ENCODE data around the gene FAM234B.

Gene FAM234B, protein sequence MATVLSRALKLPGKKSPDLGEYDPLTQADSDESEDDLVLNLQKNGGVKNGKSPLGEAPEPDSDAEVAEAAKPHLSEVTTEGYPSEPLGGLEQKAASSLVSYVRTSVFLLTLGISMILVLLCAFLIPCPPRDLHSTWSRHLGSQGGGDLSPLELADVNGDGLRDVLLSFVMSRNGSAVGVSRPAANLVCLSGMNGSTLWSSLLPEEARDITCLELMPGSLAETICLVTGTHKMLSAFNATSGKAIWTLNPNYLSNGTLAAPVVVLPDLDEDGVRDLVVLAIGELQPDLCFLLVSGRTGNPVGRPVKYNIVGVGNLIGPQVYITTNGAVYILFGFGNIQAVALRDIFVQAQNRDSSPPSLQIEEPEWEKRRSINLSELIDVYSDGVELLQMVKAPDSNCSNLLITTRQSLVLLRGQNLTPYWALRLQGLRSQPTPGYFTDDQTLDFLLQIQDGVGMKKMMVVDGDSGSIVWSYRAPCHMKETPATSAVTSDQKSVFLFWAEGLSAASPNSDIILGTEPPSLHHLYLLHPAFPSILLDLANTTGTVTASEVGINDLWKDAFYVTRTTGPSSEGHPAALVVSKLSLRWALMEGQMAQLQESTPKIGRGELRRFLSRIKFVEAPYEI

DNA sequence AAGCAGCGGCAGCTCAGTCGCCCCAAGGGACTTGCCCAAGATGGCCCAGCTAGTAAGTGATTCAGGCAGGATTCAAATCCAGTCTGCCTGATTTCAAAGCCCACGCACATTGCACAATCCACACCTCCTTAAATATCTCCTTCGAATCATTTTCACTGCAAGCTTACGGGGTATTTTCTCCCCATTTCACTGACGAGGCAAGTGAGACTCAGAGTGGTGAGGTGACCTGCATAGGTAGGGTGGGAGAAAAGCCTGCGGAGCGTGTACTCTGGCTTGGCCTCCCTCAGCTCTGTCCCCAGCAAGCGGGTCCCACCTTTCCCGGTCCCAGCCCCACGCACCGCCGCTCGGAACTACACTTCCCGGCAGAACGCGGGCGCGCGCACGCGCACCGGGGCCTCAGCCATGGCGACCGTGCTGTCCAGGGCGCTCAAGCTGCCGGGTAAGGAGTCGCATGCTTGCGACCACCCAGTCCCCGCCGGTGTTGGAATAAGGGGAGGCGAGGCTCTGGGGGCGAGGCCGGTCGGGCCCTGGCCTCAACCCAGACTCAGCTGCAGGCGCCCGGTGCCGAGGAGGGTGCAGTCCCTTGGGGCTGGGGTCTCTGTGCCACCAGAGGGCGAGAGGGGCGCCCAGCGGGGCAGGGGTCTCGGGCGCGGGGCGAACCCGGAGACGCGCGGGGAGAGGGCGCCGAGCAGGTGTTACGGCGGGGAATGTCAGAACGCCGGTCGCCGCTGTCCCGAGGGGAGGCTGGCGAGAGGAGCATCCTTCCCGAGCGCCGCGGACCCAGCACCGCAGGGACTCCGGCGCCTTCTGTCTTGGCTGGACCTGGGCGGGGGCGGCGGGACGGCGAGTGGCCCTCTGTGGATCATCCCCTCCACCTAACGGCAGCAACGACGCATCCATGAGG lies at the start of gene FAM234B:
Gene FAM234B, plus strand, starts transcription at position 380 of the 904 bp plus-strand sequence. Its CDS starts 23 bp downstream, at position 403.
- no peak for FAIRE-seq

DNA sequence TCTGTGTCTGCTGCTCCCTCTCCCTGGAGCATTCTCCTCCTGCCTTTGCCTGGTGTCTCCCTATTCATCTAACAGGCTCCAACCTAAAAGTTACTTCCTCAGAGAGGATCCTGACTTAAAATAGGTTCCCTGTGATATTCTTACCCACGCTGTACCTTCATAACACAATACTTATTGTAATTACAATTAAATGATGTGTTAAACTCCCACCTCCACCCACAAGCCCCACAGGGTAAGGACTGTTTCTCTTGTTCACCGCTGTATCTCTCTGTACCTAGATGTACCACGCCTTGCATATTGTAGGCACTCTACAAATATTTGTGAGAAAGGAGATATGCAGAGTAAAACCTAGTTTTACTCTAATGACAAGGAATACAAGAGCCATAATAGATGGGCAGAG lies 49.1 kb upstream of the FAM234B start:
- no peak for FAIRE-seq

DNA sequence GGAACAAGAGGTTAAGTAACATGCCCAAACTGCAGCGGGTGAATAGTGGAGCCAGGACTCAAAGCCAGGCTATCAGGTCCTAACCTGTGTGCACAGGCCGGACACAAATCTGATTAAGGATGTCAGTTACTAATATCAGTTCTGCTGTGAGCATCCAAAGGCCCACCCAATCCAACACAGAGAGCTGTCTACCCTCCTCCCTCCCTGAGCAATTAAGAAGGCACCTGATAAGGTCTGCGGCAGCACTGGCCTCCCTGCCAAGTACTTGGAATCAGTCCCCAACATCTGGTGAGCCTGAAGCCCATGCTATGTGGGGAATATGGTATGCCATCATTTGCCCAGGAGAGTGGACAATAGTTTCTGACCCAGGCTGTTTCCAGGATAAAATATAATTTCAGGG lies 48.0 kb upstream of the FAM234B start:
- FAIRE-seq, result no peak

DNA sequence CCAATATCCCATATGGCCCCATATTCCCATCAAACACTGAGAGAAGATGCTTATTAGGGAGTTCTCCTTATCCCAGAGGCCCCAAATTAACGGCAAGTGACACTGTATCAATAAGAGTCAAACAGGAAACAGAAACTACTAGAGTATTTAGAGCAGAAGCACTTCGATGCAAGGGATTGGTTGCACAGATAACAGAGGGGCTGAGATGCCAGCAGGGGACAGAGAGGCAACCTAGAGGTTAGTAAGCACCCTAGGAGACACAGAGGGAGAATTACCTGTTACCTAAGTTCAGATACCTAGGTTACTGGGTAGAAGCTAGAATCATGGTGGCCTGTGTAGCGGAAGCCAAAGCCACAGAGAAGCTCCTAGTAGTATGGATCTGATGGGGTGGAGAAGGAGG lies 47.0 kb upstream of the FAM234B start:
- FAIRE-seq, result no peak

DNA sequence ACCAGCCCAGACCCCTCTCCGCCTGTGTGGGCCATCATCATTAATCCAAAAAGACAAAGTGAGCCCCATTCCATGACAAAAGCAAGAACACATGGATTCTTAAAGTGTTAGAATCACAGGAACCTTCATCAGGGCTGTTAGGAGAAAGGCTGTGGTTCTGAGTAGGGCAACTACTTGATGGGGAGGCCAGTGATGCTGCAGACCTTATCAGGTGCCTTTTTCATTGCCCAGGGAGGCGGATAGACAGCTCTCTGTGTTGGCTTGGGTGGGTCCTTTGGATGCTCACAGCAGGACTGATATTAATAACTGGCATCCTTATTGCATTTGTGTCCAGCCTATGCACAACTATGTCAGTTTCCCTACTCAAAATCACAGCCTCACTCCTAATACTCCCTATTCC lies 46.4 kb upstream of the FAM234B start:
- FAIRE-seq, result no peak

DNA sequence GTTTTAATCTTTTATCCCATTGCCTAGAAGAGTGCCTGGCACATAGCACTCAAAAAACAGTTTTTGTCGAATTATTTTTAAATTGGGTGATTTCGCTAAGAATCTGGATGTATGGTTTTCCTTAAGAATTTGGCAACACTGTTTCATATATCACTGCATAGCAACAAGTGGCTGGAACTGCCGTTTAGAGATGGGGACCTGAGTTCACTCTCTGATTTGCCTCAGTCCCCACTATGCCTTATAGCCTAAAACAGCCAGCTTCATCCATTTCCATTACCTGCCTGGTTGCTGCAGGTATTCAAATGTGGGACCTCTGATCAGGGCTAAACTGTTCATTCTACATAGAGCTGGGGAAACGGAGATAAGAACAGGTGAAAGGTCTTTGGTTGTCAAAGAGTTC lies 45.9 kb upstream of the FAM234B start:
- no peak for FAIRE-seq

DNA sequence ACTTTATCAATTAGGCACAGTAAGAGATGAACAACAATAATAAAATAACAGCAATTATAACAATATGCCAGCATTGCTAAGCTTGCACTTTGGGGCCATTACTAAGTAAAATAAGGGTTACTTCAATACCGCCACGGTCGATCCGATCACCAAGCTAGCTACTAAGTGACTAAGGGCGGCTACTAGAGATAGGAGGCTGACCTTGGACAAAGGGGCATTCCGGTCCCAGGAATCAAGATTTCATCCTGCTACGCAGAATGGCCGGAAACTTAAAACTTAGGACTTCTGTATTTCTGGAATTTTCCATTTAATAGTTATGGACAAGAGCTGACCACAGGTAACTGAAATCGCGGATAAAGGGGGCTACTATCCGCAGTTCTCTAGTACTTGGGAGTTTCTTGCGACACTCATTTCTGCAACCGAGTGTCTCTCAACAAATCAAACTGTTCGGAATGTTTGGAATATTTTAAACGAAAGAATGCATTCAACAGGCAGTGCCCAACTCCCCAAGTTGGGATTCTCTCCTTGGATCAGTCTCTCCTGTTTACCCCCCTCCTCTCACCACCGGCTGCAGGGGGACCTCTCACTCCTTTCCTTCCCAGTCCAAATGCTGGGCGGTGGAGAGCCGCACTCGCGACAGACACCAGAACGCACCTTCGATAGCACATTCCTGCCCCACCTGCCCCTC lies 44.8 kb upstream of the FAM234B start:
- FAIRE-seq, result no peak

DNA sequence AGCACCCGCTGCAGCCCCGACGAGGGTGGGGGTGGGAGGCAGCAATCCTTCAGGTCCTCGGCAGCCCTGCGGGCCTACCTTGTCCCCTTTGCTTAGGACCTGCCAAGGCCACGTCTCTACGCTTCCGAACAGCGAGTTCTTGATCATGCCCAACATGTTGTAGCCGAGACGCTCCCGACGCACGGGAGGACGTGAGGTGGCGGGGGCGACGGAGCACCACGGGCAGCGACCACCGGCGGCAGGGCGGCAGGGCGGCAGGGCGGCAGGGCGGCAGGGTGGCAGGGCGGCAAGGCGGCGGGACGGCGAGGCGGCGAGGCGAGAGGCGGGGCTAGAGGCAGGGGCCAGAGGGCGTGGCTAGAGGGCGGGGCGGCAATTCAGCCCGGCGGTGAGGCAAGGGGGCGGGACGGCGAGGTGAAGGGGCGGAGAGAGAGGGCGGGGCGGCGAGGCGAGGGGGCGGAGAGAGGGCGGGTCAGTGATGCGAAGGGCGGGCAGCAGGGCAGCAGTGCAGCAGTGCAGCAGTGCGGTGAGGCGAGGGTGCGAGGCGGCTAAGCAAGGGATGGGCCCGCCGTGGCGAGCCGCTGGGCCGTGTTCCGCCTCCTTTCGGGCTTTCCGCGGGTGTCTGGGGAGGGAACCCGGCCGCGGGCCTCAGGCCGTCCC lies 44.1 kb upstream of the FAM234B start, which contains the start of gene HEBP1:
Gene HEBP1, minus strand, starts transcription at position 307 of the 657 bp plus-strand sequence. Its CDS starts 151 bp downstream, at position 156.
- FAIRE-seq, result no peak

DNA sequence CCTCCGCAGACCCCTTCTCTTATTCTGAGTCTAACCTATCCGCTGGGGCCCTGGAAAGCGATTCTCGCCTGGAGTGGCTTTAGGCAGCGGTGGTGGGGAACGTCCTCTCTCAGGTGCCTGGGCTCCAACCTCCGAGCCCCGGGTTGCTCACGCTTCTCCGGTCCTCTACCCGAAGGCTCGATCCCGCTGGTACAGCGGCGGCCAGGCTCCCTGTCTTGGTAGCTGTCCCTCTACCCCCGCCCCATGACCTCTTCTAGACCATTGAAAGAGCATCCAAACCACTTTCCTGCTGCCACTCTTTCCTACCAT lies 43.6 kb upstream of the FAM234B start:
- no peak for FAIRE-seq

DNA sequence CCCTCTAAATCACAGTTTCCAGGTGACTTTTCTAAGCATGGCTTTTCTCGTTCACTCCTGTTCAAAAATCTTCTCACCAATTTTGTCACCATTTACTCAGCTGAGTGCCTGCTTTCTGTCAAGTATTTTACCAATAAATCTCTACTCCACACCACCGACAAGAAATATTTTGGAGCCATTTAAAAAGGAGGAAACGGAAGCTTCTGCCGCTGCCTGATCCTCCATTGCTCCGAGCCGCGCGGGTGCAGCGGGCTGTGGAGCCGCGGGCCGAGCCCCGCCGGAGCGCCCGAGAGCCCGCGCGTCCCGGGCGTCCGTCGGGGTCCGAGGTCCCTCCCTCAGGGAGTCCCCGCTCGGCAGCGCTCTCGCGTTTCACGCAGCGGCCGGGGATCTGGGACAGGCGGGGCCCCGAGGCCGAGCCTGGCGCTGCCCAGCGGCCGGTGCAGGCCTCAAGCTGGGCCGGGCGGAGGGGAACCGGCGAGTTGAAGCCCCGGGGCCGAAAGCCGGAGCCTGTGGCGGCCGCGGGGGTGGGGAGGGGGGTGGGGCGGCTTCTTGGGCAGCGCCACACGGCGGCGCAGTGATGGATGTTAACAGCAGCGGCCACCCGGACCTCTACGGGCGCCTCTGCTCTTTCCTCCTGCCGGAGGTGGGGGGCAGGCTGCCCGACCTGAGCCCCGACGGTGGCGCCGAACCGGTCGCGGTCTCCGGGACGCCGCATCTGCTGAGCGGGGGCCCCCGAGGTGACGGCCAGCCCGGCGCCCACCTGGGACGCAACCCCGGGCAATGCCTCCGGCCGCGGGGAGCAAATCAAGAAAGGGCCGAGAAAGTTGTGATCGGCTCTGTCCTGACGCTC lies 43.0 kb upstream of the FAM234B start:
- no peak for FAIRE-seq

DNA sequence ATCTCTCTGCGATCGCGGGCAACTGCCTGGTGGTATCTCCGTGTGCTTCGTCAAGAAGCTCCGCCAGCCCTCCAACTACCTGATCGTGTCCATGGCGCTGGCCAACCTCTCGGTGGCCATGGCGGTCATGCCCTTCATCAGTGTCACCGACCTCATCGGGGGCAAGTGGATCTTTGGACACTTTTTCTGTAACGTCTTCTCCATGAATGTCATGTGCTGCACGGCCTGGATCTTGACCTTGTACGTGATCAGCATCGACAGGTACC lies 42.5 kb upstream of the FAM234B start:
- no peak for FAIRE-seq

DNA sequence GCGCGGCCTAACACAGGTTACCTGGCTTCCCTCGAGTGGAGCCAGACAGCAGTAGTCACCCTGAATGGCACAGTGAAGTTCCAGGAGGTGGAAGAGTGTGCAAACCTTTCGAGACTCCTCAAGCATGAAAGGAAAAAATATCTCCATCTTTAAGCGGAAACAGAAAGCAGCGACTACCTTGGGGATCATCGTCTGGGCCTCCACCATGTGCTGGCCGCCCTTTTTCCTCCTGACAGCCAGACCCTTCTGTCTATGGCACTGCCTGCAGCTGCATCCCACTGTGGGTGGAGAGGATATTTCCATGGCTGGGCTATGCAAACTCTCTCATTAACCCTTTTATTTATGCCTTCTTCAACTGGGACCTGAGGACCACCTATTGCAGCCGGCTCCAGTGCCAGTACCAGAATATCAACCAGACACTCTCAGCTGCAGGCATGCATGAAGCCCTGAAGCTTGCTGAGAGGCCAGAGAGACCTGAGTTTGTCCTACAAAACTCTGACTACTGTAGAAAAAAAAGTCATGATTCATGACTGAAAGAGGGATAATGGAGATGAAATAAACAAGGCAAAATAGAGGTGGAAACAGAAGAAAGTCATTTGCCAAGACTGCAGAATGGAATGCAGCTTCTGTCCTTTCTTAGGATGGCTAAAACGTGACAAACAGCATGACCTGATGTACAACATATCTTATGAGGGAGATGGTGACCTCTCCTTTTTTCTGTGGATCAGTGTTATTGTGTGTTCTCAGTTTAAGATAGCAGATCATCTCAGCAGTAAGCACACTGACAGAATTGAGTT lies 41.7 kb upstream of the FAM234B start:
- no peak for FAIRE-seq

DNA sequence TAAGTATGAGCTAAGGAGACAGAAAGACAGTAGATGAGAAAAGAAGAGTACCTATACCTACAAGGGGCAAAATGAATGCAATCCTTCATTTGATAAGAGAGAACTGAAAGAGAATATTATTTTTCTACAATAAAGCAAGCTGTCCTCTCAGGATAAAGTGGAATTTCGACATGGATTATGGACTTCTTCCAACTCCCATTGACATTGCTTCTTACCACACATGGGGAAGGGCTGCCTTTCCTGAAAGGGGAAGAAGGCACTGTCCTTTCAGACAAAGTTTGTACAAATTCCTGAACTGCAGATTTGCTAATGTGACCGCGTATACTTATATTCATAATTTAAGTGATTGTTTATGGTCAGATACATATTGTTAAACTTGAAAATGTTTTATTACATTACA lies 39.8 kb upstream of the FAM234B start:
- no peak for FAIRE-seq

DNA sequence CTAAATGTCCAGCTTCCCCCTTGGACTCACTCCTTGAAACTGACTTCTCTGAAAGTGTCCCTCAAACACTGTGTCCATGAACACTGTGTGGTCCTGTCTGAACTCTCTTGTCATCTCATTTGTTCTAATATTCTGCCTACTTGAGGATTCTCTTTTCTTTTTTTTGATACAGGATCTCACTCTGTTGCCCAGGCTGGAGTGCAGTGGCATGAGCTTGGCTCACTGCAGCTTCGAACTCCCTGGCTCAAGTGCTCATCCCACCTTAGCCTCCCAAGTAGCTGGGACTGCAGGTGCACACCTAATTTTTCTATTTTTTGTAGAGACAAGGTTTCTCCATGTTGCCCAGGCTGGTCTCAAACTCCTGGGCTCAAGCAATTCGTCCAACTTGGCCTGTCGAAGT lies 39.2 kb upstream of the FAM234B start:
- FAIRE-seq, result no peak

DNA sequence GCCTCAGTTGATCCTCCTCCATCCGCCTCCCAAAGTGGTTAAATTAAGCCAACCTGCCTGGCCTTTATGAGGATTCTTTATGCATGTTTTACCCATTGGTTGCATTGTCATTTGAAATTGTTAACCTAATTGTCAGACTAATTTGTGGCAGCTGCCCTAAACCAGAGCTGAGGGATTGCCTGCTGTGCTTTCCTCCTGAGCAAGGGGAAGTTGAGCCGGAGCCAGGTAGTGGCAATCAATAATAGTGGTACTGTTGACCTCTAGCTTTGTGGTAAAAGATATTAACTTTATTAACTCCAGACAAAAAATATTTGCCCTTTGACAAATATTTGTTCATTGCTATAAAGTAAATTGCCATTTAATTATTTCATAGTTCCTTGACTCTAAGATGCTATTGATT lies 38.5 kb upstream of the FAM234B start:
- FAIRE-seq, result no peak

DNA sequence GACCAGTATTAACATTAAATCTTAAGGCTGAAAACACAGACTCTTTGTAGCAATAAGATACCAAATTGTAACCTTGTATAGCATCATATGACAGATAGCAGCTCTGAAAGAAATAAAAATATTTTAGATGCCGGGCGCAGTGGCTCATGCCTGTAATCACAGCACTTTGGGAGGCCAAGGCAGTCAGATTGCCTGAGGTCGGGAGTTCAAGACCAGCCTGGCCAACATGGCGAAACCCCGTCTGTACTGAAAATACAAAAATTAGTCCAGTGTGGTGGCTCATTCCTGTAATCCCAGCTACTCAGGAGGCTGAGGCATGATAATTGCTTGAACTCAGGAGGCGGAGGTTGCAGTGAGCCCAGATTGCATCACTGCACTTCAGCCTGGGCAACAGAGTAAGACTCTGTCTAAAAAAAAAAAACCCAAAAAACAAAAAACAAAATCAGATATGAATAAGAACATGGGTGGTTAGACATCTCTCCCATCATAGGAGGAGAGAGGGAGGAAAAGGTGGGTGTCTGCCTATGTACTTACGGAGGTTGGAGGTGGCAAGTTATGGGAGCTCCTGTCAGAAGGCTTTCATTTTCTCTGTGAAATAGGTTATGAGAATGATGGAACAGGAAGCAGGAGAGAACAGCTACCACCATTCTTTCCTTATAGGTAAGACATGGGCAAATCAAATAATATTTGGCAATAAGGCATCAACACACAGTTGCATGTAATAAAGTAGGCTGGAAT lies 36.5 kb upstream of the FAM234B start:
- FAIRE-seq, result no peak

DNA sequence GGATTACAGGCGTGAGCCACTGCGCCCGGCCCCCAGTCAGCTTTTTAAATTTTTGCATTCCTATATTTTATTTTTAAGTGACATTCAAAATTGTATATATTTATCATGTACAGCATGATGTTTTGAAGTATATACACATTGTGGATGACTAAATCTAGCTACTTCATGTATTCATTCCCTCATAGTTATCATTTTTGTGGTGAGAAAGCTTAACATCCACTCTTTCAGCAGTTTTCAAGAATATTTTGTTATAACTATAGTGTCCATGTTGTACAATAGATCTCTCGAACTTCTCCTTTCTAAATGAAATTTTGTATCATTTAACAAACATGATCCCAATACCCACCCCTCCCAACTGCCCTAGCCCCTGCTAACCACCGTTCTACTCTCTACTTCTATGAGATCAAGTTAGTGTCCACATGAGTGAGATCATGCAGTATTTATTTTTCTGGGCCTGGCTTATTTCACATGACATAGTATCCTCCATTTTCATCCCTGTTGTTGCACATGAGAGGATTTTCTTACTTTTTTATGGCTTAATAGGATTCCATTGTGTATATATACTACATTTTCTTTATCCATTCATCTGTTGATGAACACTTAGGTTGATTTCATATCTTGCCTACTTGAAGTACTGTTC lies 35.3 kb upstream of the FAM234B start:
- peak; percentile 23 for FAIRE-seq

DNA sequence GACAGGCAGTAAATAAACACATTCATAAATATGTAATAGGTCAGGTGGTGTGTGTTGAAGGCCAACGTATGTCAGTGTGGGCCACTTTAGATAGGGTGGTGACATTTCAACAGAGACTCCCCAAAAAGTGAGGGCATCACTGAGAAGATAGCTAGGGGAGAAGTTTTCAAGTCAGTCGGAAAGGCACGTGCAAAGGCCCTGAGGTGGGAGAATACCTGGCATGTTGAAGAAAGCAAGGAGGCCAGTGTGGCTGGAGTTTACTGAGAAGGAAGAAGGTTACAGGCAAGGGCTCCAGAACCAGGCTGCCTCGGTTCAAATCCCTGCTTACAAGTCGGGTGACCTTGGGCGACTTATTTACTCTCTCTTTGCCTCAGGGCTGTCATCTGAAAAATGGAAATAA lies 33.1 kb upstream of the FAM234B start:
- no peak for FAIRE-seq

DNA sequence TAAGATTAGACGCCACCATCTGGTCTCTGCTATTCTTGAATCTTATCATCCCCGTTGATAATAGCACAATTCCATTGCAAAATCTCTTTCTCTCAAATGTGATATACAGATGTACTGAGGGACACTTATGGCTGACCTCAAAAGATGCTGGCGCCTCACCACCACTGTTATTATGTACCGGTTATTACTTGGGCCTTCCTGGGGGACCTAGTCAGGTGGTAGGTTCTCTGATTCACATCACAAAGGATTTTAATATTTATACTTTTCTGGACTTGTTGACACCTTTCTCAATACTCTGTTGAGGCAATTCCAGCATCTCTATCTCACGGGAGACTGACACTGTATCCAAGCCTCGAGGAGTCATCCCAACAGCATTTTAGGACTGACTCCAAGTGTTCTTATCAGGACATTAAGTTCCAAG lies 21.3 kb upstream of the FAM234B start:
- FAIRE-seq, result no peak
